Hepatocyte (in vitro differentiated cells): Measurements from ENCODE around the gene MAP3K5. TPM values are rescaled to one million over a fixed set of nuclear protein-coding genes. Genes with fewer than 3 reads are reported as not detected.

Experiments used
- DNase-seq: peaks from one replicate; pipeline ENCODE4 v3.0.0-alpha.2; 2016; ENCODE audit warnings: low spot score
- H2AFZ ChIP-seq: fragments of 200-600 bp; sonication (generic); 2 replicates; pipeline ENCODE4 v1.6.0; 2016; ENCODE audit warnings: antibody characterized with exemption, mild to moderate bottlenecking
- H3K27ac ChIP-seq: fragments of 200-600 bp; sonication (generic); 2 replicates; pipeline ENCODE4 v1.5.1; 2016; ENCODE audit warnings: mild to moderate bottlenecking
- H3K27me3 ChIP-seq: fragments of 200-600 bp; sonication (generic); 2 replicates; pipeline ENCODE4 v1.6.1; 2016
- H3K36me3 ChIP-seq: fragments of 200-600 bp; sonication (generic); replicated peaks from 2 replicates; pipeline ENCODE4 v1.5.1; 2016; ENCODE audit warnings: low read depth; ENCODE audit not compliant: insufficient read depth
- H3K4me1 ChIP-seq: fragments of 200-600 bp; sonication (generic); 2 replicates; pipeline ENCODE4 v1.5.1; 2016; ENCODE audit warnings: mild to moderate bottlenecking, moderate library complexity; ENCODE audit not compliant: insufficient read depth
- H3K4me2 ChIP-seq: fragments of 200-600 bp; sonication (generic); 2 replicates; pipeline ENCODE4 v1.6.0; 2016
- H3K4me3 ChIP-seq: fragments of 200-600 bp; sonication (generic); 2 replicates; pipeline ENCODE4 v1.5.1; 2016; ENCODE audit warnings: mild to moderate bottlenecking
- H3K79me2 ChIP-seq: fragments of 200-600 bp; sonication (generic); 2 replicates; pipeline ENCODE4 v1.6.0; 2017; ENCODE audit warnings: mild to moderate bottlenecking
- H3K9me2 ChIP-seq: fragments of 200-600 bp; sonication (generic); replicated peaks from 2 replicates; pipeline ENCODE4 v1.6.0; 2017; ENCODE audit warnings: mild to moderate bottlenecking; ENCODE audit not compliant: insufficient read depth
- H3K9me3 ChIP-seq: fragments of 200-600 bp; sonication (generic); 2 replicates; pipeline ENCODE4 v1.5.1; 2016; ENCODE audit warnings: low read depth, mild to moderate bottlenecking
- H4K20me1 ChIP-seq: fragments of 200-600 bp; sonication (generic); 2 replicates; pipeline ENCODE4 v1.6.0; 2016; ENCODE audit warnings: mild to moderate bottlenecking; ENCODE audit not compliant: insufficient read depth, poor library complexity, severe bottlenecking
- CTCF ChIP-seq: fragments of 200-600 bp; sonication (generic); IDR thresholded peaks from 2 replicates; pipeline ENCODE4 v1.5.1; 2016; ENCODE audit warnings: antibody characterized with exemption, mild to moderate bottlenecking; ENCODE audit not compliant: poor library complexity
- EZH2 ChIP-seq: fragments of 200-600 bp; sonication (generic); IDR thresholded peaks from 2 replicates; pipeline ENCODE4 v1.6.1; 2016; ENCODE audit warnings: antibody characterized with exemption, mild to moderate bottlenecking, borderline replicate concordance
- EZH2phosphoT487 ChIP-seq: fragments of 200-600 bp; sonication (generic); IDR thresholded peaks from one replicate; pipeline ENCODE4 v1.6.1; 2018; ENCODE audit warnings: antibody characterized with exemption, mild to moderate bottlenecking, low read depth, moderate library complexity; ENCODE audit not compliant: unreplicated experiment, severe bottlenecking
- WGBS: methylation state at CpG from one replicate; pipeline ENCODE4 v1.1.6; 2016; ENCODE audit warnings: low lambda C conversion rate; ENCODE audit errors: missing lambda C conversion rate; 5-methylcytosine and 5-hydroxymethylcytosine counted together
- polyA plus RNA-seq: library from polyadenylated mRNA; unstranded; fragments of >200 nt; fragmentation: Nextera tagmentation; extraction: Ambion mirVana; gene quantifications from 2 replicates; pipeline ENCODE4 v1.2.1, GENCODE V29; 2016
- total RNA-seq: library from RNA; depleted of rRNA; stranded (reverse); fragments of >200 nt; gene quantifications from 2 replicates; pipeline ENCODE4 v1.2.3, GENCODE V29; 2014

MAP3K5 gene
- total and polyA plus RNA-seq, 2 experiments from 2014 or later, result 2.2 to 5.9 TPM

GRCh38 chr6:136582711-136583471 is 209.4 kb downstream of the MAP3K5 start:
- H3K4me2 ChIP-seq, result no peak overlapping the region
- H4K20me1 ChIP-seq, result no peaks in the 10 kb centered on the region
- peak; percentile 51 for DNase-seq
- H3K27ac ChIP-seq, result no peak overlapping the region
- no peaks in the 10 kb centered on the region for H3K79me2 ChIP-seq
- H3K4me1 ChIP-seq, result no peaks in the 10 kb centered on the region
- H3K4me3 ChIP-seq, result no peak overlapping the region
- H3K27me3 ChIP-seq, result no peaks in the 10 kb centered on the region
- TF ChIP-seq EZH2, result no peak
- TF ChIP-seq CTCF, result peak; percentile 64
- TF ChIP-seq EZH2phosphoT487, result no peak
- 44% methylated on average over 3 of the region's 3 CpGs for WGBS
- H3K9me2 ChIP-seq, result no peaks in the 10 kb centered on the region
- no peaks in the 10 kb centered on the region for H3K36me3 ChIP-seq
- no peaks in the 10 kb centered on the region for H3K9me3 ChIP-seq
- no peak overlapping the region for H2AFZ ChIP-seq

- DNase-seq, result no peak
- WGBS, result 95% methylated on average over 2 of the region's 2 CpGs
- Histone ChIP-seq H3K4me1 (no peaks in the 10 kb centered on the region), H3K9me2 (no peaks in the 10 kb centered on the region), H3K27ac (no peak overlapping the region), H3K79me2 (no peaks in the 10 kb centered on the region), H3K36me3 (no peaks in the 10 kb centered on the region), H2AFZ (no peak overlapping the region), H3K9me3 (no peaks in the 10 kb centered on the region), H3K27me3 (no peaks in the 10 kb centered on the region), H4K20me1 (no peaks in the 10 kb centered on the region), H3K4me2 (no peak overlapping the region), H3K4me3 (no peak overlapping the region)
- TF ChIP-seq EZH2phosphoT487 (no peak), EZH2 (no peak), CTCF (no peak)
These were observed 212.5 kb downstream of the MAP3K5 start for GRCh38 chr6:136579800-136580199.

GRCh38 chr6:136576821-136577220 is 215.5 kb downstream of the MAP3K5 start:
- 94% methylated on average over 6 of the region's 6 CpGs for WGBS
- Histone ChIP-seq H2AFZ (no peak overlapping the region), H3K36me3 (no peaks in the 10 kb centered on the region), H3K9me2 (no peaks in the 10 kb centered on the region), H3K4me3 (no peak overlapping the region), H4K20me1 (no peaks in the 10 kb centered on the region), H3K79me2 (no peaks in the 10 kb centered on the region), H3K4me1 (no peaks in the 10 kb centered on the region), H3K9me3 (no peaks in the 10 kb centered on the region), H3K27ac (no peak overlapping the region), H3K27me3 (no peaks in the 10 kb centered on the region), H3K4me2 (no peak overlapping the region)
- DNase-seq, result no peak
- TF ChIP-seq CTCF (no peak), EZH2 (no peak), EZH2phosphoT487 (no peak)

- Histone ChIP-seq H3K36me3 (no peaks in the 10 kb centered on the region), H3K9me3 (no peaks in the 10 kb centered on the region), H3K27me3 (no peaks in the 10 kb centered on the region), H3K79me2 (no peaks in the 10 kb centered on the region), H2AFZ (no peak overlapping the region), H3K4me3 (no peak overlapping the region), H3K4me1 (no peaks in the 10 kb centered on the region), H4K20me1 (no peaks in the 10 kb centered on the region), H3K9me2 (no peaks in the 10 kb centered on the region), H3K27ac (no peak overlapping the region), H3K4me2 (no peak overlapping the region)
- no peak for DNase-seq
- TF ChIP-seq EZH2phosphoT487, result no peak
- TF ChIP-seq EZH2, result no peak
- no peak for TF ChIP-seq CTCF
These were observed 220.8 kb downstream of the MAP3K5 start for GRCh38 chr6:136571496-136571895.
